ENCODE measurements around the gene SNAP23. TPM values are rescaled to one million over a fixed set of nuclear protein-coding genes. Genes with fewer than 3 reads are reported as not detected.
"Not testable (repeated sequence)": the region's sequence is repeated elsewhere in the genome, so short reads cannot be mapped to it uniquely, and the experiment has no call there.

The SNAP23 gene
- total RNA-seq, 1 donor = 83.3 TPM

DNA sequence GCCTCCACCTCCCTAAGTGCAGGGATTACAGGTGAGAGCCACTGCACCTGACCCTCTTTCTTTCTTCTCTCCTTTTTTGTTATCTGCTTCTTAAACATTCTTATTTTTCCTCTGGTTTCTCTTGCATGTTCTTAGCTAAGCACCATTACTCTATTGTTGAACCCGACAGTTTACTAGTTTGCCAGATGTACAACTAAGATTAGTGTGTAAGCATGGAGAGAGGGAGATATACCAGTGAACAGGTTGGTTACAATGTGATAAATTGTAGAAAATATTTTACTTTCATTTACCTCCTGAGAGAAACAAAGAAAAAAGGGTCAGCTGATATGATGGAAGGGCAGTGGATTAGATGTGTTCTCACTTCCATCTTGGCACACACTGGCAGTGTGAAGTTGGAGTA is 58.1 kb downstream of the SNAP23 start:
- no peak for DNase-seq (ENCODE audit: low read depth)
- TF ChIP-seq, protein P1, sequence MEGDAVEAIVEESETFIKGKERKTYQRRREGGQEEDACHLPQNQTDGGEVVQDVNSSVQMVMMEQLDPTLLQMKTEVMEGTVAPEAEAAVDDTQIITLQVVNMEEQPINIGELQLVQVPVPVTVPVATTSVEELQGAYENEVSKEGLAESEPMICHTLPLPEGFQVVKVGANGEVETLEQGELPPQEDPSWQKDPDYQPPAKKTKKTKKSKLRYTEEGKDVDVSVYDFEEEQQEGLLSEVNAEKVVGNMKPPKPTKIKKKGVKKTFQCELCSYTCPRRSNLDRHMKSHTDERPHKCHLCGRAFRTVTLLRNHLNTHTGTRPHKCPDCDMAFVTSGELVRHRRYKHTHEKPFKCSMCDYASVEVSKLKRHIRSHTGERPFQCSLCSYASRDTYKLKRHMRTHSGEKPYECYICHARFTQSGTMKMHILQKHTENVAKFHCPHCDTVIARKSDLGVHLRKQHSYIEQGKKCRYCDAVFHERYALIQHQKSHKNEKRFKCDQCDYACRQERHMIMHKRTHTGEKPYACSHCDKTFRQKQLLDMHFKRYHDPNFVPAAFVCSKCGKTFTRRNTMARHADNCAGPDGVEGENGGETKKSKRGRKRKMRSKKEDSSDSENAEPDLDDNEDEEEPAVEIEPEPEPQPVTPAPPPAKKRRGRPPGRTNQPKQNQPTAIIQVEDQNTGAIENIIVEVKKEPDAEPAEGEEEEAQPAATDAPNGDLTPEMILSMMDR (IDR thresholded peaks at IDR 0.05; ENCODE audit: insufficient read depth, low read depth, low read length) = no peak
- H3K4me3 ChIP-seq (ENCODE audit: low read depth, low read length) = no peak overlapping the region

DNA sequence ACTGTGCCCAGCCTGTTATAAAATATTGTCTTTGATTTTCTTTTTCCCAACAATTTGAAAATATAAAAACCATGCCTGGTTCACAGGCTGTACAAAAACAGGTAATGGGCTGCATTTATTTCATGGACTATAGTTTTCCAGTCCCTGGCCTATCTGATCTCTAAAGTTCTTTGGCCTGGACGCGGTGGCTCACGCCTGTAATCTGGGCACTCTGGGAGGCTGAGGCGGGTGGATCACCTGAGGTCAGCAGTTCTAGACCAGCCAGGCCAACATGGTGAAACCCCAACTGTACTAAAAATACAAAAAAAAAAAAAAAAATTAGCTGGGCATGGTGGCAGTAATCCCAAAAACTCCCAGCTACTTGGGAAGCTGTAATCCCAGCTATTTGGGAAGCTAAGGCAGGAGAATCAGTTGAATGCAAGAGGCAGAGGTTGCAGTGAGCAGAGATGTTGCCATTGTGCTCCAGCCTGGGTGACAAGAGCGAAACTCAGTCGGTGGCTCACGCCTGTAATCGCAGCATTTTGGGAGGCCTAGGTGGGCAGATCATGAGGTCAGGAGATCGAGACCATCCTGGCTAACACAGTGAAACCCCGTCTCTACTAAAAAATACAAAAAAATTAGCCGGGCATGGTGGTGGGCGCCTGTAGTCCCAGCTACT is 61.2 kb downstream of the SNAP23 start:
- DNase-seq (ENCODE audit: low read depth); H3K4me3 ChIP-seq (ENCODE audit: low read depth, low read length): not testable (repeated sequence)

DNA sequence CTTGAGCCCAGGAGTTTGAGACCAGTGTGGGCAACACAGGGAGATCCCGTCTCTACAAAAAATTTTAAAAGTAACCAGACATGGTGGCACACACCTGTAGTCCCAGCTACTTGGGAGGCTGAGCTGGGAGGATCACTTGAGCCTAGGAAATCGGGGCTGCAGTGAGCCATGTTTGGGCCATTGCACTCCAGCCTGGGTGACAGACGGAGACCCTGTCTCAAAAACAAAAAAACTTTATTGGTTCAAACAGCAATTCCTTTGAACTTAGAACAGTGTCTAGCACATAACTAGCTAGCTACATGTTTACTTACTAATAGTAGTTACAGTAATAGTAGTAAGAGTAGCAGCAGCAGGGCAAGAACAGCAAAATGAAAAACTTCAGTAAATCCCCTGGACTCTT is 63.3 kb downstream of the SNAP23 start:
- DNase-seq (ENCODE audit: low read depth) = no peak
- TF ChIP-seq, protein P1 (IDR thresholded peaks at IDR 0.05; ENCODE audit: insufficient read depth, low read depth, low read length) = no peak
- no peak overlapping the region for H3K4me3 ChIP-seq (ENCODE audit: low read depth, low read length)

DNA sequence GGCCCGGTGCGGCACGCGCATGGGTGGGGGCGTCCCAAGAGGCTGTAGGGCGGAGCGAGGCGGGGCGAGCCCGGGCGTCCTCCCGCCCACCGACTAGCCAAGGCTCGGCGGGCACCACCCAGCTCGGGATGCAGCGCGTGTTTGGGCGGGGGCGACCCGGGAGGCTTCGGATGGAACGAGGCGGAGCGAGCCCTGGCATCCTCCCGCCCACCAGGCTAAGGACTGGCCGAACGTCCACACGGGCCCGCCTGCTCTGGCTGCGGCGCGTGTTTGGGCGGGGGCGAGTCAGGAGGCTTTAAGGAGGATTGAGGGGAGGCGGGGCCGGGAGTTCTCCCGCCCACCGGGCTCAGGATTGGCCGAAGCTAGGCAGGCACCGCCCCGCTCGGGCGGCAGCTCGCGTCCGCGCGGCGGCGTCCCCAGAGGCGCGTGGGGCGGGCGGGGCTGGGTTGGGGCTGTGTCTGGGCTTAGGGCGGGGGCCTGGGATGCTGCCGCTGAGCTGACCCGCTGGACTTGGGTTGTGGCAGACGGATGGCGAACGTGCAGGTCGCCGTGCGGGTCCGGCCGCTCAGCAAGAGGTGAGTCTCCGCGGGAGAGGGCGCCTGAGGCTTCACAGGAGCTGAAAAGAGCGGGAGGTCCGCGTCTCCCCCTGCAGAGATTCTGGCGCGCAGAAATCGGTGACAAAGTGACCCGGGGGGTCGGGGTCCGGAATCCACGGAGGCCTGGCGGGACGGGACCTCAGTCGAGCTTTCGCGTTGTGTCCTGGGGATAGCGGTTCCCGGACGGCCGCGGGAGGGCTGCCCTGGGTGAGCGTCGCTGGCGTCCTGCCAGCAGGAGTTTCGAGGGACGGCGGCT is 80.0 kb downstream of the SNAP23 start, which contains the start of gene STARD9:
TSS of gene STARD9 (plus strand) at position 419 of the 852 bp plus-strand sequence. CDS start at position 529, 110 bp downstream.
- DNase-seq (ENCODE audit: low read depth) = peak; percentile 99
- H3K4me3 ChIP-seq (ENCODE audit: low read depth, low read length) = peak within 1 kb of the TSS; percentile 91
- TF ChIP-seq, protein P1 (IDR thresholded peaks at IDR 0.05; ENCODE audit: insufficient read depth, low read depth, low read length) = no peak

DNA sequence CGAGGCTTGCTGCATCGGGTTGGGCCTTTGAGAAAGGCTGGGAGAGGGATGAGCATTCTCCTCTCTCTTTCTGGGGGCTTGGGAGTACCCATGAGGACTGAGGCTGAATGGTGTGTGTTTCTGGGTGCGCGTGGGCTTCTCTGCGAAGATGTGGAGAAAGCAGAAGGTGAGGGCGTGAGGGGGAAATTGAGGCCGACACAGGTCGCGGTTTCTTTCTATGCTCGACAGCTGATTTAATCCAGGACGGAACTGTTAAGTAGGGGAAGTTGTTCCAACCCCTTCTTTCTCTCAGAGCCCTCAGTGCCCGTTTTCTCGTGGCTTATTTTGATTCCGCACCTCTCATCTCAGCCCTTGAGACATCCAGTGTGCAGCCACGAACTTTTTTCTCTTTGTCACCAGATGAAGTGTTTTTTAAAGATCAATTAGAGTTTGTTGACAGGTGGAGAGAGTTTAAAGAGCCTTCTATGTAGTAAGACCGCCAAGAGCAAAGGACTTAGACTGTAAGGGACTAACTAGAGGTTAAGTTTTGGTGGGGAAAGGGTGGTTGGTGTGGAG is 80.7 kb downstream of the SNAP23 start:
- peak overlapping the region; percentile 91 for H3K4me3 ChIP-seq (ENCODE audit: low read depth, low read length)
- TF ChIP-seq, protein P1 (IDR thresholded peaks at IDR 0.05; ENCODE audit: insufficient read depth, low read depth, low read length) = no peak
- DNase-seq (ENCODE audit: low read depth) = no peak

DNA sequence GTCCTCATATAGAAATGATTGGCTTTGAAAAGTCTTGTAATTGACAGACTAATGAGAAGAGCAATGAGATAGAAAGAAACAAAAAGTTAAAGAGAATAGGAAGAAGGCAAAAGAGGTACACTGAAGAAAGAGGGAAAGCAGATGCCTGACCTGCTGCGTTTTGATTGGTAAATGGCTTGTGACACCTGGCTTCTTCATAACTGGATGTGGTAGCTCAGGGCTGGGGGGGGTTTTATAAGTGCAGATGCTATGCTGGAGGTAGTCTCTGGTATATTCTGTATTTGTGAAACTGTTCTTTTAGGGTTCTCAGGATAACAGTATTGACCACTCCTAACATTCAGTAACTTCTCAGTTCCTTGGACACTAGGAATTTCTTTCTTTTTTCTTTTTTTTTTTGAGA is 81.3 kb downstream of the SNAP23 start:
- TF ChIP-seq, protein P1 (IDR thresholded peaks at IDR 0.05; ENCODE audit: insufficient read depth, low read depth, low read length) = no peak
- H3K4me3 ChIP-seq (ENCODE audit: low read depth, low read length) = peak overlapping the region; percentile 91
- DNase-seq (ENCODE audit: low read depth) = no peak

DNA sequence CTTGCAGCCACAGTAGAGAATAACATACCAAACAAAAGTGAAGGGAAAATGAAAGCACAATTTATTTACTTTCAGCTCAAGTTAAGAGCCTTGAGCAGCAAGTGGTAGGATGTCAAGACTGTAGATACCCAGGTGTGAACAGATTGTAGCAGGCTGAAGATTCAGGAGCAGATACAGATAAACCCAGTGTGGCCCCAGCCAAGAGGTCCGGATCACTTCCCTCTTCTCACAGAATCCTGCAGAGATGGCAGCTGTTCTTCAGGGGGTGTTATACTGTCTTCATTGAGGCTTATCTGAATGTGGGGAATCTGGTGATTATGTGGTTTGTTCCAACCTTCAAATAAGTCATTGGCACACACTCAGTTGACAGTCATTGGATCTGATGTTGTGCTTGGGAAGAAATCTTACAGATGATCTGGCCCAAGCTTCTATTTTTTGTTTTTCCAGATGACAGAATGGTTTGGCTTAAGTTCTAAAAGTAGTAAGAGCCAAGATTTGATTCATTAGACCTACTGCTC is 82.1 kb downstream of the SNAP23 start:
- peak; percentile 28 for DNase-seq (ENCODE audit: low read depth)

More for the DNA sequence above, 82.1 kb downstream of the SNAP23 start:
- no peak overlapping the region for H3K4me3 ChIP-seq (ENCODE audit: low read depth, low read length)
- TF ChIP-seq, protein P1 (IDR thresholded peaks at IDR 0.05; ENCODE audit: insufficient read depth, low read depth, low read length) = no peak
